HTERT RPE-1 (cell line): ENCODE measurements around the gene ARL11.
"Not testable (repeated sequence)": the region's sequence is repeated elsewhere in the genome, so short reads cannot be mapped to it uniquely, and the experiment has no call there.

Experiments used
- in situ Hi-C: fragments of 300-500 bp; cut with MboI; formaldehyde crosslinking; loops from 4 replicates; pipeline ENCODE4 v1.14.3; 2020; ENCODE audit warnings: low sequenced_read_pairs

The ARL11 gene

DNA sequence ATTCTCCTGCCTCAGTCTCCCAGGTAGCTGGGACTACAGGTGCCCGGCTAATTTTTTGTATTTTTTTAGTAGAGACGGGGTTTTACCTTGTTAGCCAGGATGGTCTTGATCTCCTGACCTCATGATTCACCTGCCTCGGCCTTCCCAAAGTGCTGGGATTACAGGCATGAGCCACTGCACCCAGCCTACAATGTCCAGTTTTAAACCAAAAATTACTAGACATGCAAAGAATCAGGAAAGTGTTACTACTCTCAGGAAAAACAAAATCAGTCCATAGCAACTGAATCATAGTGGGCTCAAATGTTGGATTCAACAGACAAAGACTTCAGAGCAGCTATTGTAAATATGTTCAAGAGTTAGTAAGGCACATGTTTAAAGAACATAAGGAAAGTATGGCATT, 16.3 kb upstream of the ARL11 start:
- in situ Hi-C loops = not testable (repeated sequence)

DNA sequence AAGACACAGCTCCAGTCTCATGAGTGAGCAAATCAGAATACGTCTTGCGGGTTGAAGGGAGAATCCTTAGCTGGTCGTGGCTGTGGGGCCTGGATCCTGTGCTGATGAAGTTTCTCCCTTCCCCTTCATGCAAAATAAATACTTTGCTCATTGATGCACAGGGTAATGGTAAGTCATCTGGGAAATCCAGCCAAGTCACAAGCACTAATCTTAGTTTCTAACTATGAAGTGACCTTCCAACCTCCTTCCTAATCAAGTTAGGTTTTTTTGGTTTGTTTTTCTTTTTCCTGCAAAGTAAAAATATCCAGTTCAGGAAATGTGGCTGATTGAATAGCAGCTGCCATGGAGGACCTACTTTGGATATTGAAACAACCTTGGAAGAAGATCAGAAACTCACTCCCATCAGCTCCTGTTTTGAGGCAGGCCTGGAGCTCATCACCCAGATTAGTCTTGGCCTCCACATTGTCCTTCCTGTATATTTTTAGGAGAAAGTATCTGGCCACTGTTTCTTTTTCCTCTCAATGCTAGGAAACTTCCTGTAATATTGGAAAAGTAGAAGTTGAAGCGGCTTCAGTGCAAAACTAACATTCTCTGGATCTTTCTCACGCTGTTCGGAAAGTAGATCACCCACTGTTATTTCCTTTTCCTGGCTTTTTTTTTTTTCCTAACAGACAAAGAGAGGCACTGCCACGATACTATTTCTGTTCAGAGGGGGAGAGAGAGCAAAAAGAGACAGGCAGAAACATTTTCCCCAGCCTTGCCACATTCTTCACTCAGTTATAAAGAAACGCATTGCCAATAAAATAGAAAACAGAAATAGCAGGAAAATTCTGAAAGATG, 12.3 kb upstream of the ARL11 start:
- in situ Hi-C loops = no loop called here

DNA sequence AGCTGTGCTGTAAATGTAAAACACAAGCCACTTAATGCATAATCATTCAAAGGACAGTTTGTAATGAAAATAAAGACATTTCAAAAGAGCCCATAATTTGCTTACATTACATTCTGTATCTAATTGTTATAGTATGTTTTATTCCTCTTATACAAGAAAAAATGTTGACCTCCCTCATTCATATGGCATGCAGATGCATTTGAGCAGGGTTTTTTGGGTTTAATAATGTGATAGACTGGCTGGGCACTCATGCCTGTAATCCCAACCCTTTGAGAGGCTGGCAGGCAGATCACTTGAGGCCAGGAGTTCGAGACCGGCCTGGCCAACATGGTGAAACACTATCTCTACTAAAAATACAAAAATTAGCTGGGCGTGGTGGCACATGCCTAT, 11.6 kb upstream of the ARL11 start:
- in situ Hi-C loops = no loop called here

DNA sequence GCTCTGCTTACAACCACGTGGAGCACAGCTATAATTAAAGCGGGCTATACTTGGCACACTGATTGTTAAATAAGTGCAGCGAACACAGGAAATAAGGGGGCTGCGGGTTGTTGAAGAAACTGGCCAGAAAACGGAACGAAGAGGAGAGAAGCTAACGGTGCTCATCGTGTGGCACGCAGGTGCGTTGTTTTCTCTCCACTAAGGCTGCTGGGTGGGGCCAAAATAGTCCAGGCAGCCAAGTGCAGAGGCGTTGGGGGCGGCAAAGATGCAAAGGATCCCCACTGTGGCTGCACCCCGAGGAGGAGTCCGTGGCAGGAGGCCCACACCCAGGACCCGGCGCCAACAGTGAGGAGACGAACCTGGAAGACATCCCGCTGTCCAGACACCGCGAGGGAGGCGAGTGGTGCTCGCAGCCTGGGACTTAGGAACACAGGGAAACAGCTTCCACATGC, 8.1 kb upstream of the ARL11 start:
- in situ Hi-C loops = no loop called here

DNA sequence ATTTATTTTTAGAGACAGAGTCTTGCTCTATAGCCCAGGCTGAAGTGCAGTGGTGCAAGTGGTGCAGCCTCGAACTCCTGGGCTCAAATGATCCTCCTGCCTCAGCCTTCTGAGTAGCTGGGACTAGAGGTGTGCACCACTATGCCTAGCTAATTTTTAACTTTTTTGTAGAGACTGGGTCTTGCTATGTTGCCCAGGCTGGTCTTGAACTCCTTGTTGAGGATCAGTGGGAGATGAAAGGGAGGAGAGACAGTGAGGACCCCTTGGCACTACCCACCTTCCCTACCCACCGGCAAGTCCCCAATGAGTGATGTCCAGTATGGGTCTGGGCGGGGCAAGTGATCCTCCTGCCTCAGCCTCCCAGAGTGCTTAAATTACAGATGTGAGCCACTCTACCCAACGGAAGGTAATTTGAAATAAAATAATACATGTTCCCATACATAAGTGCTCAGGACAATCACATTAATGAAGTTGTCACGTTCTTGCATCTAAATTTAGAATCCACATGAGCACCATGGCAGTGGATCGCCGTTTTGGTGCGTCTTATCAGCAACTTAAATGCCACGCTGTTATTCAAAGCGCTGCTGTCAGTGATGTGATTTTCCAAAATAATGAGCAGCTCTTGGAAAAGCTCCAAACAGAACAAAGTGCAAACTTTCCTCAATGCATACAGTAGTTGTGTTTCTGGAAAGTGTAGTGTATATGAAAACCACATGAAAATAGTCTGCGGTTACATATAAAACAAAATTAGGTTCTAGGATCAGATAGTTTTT, 5.9 kb upstream of the ARL11 start:
- in situ Hi-C loops = no loop called here

DNA sequence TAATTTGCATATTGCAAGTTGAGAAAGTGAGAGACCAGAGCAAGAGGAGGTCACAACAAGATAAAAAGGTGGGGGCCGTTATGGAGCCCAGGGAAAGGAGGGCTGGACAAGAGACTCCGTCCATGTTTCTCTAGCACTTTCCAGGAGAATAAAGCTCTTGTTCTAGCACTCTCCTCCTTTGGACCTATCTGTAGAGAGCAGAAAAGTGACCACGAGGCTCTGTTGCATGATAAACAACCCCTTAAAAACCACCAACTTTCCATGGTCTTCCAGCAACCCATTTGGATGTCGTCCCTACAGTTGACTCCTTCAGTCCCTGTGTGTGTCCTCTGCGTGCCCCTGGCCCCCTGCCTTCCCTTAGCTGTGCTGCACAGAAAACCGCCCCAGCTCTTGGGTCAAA, 4.1 kb upstream of the ARL11 start:
- in situ Hi-C loops = no loop called here

GRCh38 chr13:49625392-49626079, 2.8 kb upstream of the ARL11 start:
- in situ Hi-C loops = no loop called here

DNA sequence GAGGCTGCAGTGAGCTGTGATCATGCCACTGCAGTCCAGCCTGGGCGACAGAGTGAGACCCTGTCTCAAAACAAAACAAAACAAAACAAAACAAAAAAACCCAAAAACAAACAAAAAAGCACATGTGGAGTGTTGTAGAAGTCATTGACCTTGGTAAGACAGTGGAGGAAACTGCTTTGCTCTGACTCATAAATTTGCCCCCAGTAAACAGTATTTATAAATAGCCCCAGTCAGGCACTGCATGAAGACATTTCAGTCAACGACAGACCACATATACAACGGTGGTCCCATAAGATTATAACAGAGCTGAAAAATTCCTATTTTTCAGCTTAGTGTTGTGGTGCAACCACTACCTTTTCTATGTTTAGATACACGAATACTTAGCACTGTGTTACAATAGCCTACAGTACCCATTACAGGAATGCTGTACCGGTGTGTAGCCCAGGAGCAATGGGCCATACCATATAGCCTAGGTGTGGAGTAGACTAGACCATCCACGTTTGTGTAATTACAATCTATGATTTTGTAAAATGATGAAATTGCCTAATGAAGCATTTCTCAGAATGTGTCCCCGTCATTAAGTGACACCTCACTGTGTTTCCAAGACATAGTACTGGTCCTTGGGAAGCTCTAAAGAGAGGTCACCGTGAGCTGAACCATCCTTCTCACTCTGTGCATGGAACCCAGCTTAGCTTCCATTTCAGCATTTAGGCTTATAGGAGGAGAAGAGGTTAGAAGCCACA, 1.1 kb downstream of the ARL11 start:
- in situ Hi-C loops = no loop called here

- in situ Hi-C loops = no loop called here
Measured at GRCh38 chr13:49629947-49630346, 1.6 kb downstream of the ARL11 start.

GRCh38 chr13:49630580-49630979, 2.3 kb downstream of the ARL11 start:
- in situ Hi-C loops = no loop called here

DNA sequence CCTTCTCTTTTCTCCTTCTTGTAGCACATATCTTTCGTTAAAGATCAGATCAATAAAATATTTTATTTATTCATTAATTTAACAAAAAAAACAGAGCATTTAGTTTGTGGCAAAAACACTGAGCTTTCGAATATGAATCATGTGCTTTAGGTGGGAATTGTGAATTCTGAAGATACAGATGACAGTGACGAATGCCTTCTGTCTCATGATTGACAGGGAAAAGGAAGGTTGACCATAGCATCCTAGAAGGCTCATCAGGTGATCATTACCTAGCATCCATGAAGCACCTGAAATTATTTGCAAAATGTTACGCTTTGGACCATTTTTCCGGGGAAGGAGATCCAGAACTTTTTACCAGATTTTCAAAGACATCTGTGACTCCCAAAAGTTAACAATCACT, 3.8 kb downstream of the ARL11 start:
- in situ Hi-C loops = no loop called here

GRCh38 chr13:49633710-49634109, 5.4 kb downstream of the ARL11 start:
- in situ Hi-C loops = no loop called here

- in situ Hi-C loops = no loop called here
Measured at GRCh38 chr13:49635599-49636433, 7.5 kb downstream of the ARL11 start.

DNA sequence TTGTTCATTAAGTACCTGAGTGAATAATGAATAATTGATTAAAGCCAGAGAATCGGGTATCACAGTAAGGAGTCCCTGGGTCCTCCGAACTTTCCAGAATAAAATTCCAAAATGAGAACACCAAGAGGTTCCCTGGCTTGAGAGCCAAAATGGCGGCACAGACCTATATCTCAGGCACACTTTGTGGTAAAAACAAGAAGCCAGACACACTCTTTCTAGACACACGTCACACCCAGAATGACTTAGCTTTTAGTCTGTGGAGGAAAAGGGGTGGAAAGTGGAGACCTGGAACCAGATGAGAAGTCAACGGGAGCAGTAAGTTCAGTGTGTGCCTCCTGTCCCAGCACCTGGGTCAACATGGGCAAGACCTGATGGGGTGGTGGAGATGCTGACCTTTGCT, 8.4 kb downstream of the ARL11 start:
- in situ Hi-C loops = no loop called here

- in situ Hi-C loops = no loop called here
Measured at GRCh38 chr13:49638030-49638743, 9.9 kb downstream of the ARL11 start.

DNA sequence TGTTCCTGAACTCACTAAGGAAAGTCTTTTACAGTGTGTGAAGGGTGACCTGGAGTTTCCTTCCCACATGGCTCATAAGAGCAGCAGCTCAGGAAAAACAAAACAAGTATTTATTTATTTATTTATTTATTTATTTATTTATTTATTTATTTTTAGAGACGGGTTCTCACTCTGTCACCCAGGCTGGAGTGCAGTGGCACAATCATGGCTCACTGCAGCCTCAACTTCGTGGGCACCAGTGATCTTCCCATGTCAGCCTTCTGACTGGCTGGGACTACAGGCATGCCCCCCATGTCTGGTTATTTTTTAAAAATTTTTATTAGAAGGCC, 10.4 kb downstream of the ARL11 start:
- in situ Hi-C loops = no loop called here

DNA sequence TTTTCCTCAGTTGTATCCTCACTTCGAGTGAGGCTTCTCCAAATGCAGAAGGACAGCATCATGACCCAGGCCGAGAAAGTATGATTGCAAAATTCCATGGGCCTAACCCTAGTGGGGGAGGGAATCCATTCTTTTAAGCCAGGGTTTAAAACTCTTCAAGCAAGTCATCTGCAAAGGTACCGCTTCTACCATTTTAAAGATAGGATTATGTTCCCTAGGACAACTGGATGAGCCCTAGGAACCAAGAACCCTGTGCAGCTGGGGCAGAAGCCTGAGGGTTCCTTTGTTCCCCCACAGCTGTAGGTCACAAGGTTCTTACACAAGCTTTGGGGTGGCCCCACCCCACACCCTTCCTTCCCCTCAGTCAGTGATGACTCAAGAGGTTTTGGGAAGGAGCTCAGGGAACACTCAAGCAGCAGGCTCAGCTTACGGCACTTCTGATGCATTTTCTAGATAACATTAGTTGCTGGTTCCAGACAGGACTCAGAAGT, 13.5 kb downstream of the ARL11 start:
- in situ Hi-C loops = no loop called here

- in situ Hi-C loops = no loop called here
Measured at GRCh38 chr13:49643035-49643646, 14.8 kb downstream of the ARL11 start.

DNA sequence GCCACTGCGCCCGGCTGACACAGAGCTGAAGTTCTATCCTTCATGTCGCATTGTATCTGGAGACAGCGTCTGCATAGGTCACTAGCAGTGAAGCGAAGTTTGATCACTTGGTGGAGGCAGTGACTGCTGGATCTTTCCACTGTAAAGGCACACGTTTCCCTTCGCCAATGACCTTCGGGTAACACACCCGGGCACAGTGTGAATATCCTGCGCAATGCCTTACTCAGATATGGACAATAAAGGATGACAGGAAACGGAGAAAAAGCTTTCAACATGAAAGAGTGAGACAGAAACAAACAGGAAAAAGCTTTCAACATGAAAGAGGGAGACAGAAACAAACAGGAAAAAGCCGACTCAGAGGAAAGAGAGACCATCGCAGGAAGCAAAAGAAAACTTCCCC, 17.1 kb downstream of the ARL11 start:
- in situ Hi-C loops = no loop called here
